HL-60 (cell line): ENCODE measurements around the gene UBE2D3.

Source experiments
- DNase-seq, 2 experiments: peaks; one replicate each; pipeline ENCODE4 v3.0.0-alpha.2; 2010 to 2020; ENCODE audit warnings: low read depth in 1 of 2, low spot score in 1 of 2
- H3K27ac ChIP-seq: fragments of 250-450 bp; sonication (Bioruptor Pico); replicated peaks from 2 replicates; pipeline ENCODE4 v1.5.1; 2020; ENCODE audit warnings: mild to moderate bottlenecking, moderate library complexity
- H3K27me3 ChIP-seq: fragments of 250-450 bp; sonication (Bioruptor Pico); 2 replicates; pipeline ENCODE4 v1.5.1; 2021; ENCODE audit warnings: mild to moderate bottlenecking, moderate library complexity; ENCODE audit not compliant: insufficient read depth, poor library complexity, severe bottlenecking
- H3K4me3 ChIP-seq: replicated peaks from 2 replicates; pipeline ENCODE4 v1.5.1; 2011; ENCODE audit warnings: mild to moderate bottlenecking, control low read depth, low read length; ENCODE audit not compliant: insufficient read depth
- CTCF ChIP-seq: IDR thresholded peaks from one replicate; pipeline ENCODE4 v1.5.1; 2011; ENCODE audit warnings: low read length, control low read depth, inconsistent platforms; ENCODE audit not compliant: insufficient read depth
- GABPA ChIP-seq: IDR thresholded peaks from 2 replicates; pipeline ENCODE4 v1.6.1; 2012; ENCODE audit warnings: low read depth
- POLR2AphosphoS5 ChIP-seq: IDR thresholded peaks from 2 replicates; pipeline ENCODE4 v1.6.1; 2012; ENCODE audit warnings: low read depth
- REST ChIP-seq: IDR thresholded peaks from 2 replicates; pipeline ENCODE4 v1.6.1; 2012; ENCODE audit warnings: low read depth; ENCODE audit not compliant: insufficient replicate concordance
- SPI1 ChIP-seq: IDR thresholded peaks from 2 replicates; pipeline ENCODE4 v1.6.1; 2012; ENCODE audit warnings: low read depth, mild to moderate bottlenecking, borderline replicate concordance
- long read RNA-seq: library from polyadenylated mRNA; unstranded; transcript quantifications from one replicate; pipeline ENCODE4 v2.0.0, GENCODE V29; 2020

UBE2D3 gene
- long read RNA-seq, full-length matches to known transcripts = 1,023 of 1,916 reads
- long read RNA-seq, partial matches to known transcripts = 807 of 1,916 reads
- long read RNA-seq, other reads (novel, unspliced or antisense) = 86 of 1,916 reads

- Histone ChIP-seq H3K27ac (peak within 1 kb of the TSS; percentile 99), H3K27me3 (no peaks in the 10 kb centered on the region), H3K4me3 (peak within 1 kb of the TSS; percentile 83)
- DNase-seq = peak; percentile 90 to 96
- TF ChIP-seq SPI1 (no peak; the same call in 1 of the 2 replicates), POLR2AphosphoS5 (peak; percentile 99), CTCF (no peak), GABPA (peak; percentile 51; the same call in 1 of the 2 replicates), REST (peak; percentile 78)
These were observed at the start of gene UBE2D3 for GRCh38 chr4:102826890-102827673. Gene UBE2D3 (minus strand): TSS chr4:102827551. CDS start chr4:102826508, 1,043 bp downstream.

GRCh38 chr4:102871772-102872171 lies 44.4 kb upstream of the UBE2D3 start:
- no peak for DNase-seq
- TF ChIP-seq GABPA (no peak), CTCF (no peak)
- Histone ChIP-seq H3K4me3 (no peak overlapping the region), H3K27ac (peak overlapping the region; percentile 23), H3K27me3 (no peaks in the 10 kb centered on the region)

- peak overlapping the region; percentile 93 for H3K27ac ChIP-seq
- TF ChIP-seq CTCF = no peak
- TF ChIP-seq REST = peak; percentile 3
- TF ChIP-seq POLR2AphosphoS5 = no peak
- TF ChIP-seq SPI1 = no peak
- TF ChIP-seq GABPA = no peak
- no peak for DNase-seq
- no peaks in the 10 kb centered on the region for H3K27me3 ChIP-seq
- H3K4me3 ChIP-seq = peak overlapping the region; percentile 63
These were observed 42.3 kb upstream of the UBE2D3 start for GRCh38 chr4:102869569-102870197.
